ENCODE results near the gene ZNF107. TPM values are rescaled to one million over a fixed set of nuclear protein-coding genes. Genes with fewer than 3 reads are reported as not detected.

The ZNF107 gene
- total and polyA plus RNA-seq, 2 of the 8 experiments (the other 6 are each of a cell fraction or from before 2014, with no cell fraction given) = 3.4 to 31.0 TPM

DNA sequence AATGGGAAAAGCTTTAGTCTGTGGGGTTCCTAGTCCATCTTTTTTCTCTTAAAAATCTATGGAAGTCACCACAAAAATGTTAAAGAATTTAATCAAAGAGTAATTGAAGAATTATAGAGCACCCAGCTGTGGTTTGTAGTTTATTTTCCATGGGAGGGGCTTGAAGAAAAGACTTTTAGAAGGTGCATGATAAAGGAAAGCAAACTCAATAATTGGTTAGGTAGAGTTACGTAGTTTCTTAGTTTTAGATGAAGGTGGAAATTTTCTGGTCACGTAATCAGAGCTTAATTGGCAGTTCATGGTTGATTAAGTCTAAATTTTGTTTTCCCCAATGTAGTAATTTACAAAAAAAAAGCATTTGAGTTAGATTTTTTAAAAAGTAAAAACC lies 724 bp downstream of the ZNF107 start (continued):
- TF ChIP-seq YY1 (IDR thresholded peaks at IDR 0.05; ENCODE audit: low read depth, low read length) (no peak), BRCA1 (IDR thresholded peaks at IDR 0.05; ENCODE audit: low read depth, low read length) (no peak), EGR1 (IDR thresholded peaks at IDR 0.05; ENCODE audit: borderline replicate concordance, low read depth, low read length) (no peak), TEAD4 (IDR thresholded peaks at IDR 0.05; ENCODE audit: low read depth, low read length) (no peak), KDM5A (IDR thresholded peaks at IDR 0.05; ENCODE audit: low read length) (no peak)
